GM12874 (cell line): ENCODE results near the gene MTFP1.

Source experiments
- TF ChIP-seq, protein P1 (sequence below): IDR thresholded peaks from 2 replicates; pipeline ENCODE4 v1.5.1; 2011; ENCODE audit warnings: low read depth, mild to moderate bottlenecking, control low read depth, low read length, moderate library complexity; ENCODE audit not compliant: insufficient read depth

The MTFP1 gene

DNA sequence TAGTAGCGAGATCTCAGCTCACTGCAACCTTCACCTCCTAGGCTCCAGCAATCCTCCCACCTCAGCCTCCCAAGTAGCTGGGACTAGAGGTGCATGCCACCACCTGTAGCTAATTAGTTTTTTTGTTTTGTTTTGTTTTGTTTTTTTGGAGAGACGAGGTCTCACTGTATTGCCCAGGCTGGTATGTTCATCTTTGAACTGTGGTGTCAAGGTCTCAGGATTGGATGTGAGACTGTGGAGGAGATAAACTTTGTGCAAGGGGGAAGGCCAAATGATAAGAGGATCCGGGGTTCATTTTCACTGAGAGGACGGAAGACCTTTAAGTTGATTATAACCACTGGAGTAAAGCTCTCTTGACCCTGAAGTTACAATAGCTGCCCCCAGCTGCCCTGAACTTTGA lies 19.8 kb upstream of the MTFP1 start:
- TF ChIP-seq, protein P1, sequence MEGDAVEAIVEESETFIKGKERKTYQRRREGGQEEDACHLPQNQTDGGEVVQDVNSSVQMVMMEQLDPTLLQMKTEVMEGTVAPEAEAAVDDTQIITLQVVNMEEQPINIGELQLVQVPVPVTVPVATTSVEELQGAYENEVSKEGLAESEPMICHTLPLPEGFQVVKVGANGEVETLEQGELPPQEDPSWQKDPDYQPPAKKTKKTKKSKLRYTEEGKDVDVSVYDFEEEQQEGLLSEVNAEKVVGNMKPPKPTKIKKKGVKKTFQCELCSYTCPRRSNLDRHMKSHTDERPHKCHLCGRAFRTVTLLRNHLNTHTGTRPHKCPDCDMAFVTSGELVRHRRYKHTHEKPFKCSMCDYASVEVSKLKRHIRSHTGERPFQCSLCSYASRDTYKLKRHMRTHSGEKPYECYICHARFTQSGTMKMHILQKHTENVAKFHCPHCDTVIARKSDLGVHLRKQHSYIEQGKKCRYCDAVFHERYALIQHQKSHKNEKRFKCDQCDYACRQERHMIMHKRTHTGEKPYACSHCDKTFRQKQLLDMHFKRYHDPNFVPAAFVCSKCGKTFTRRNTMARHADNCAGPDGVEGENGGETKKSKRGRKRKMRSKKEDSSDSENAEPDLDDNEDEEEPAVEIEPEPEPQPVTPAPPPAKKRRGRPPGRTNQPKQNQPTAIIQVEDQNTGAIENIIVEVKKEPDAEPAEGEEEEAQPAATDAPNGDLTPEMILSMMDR, result no peak

DNA sequence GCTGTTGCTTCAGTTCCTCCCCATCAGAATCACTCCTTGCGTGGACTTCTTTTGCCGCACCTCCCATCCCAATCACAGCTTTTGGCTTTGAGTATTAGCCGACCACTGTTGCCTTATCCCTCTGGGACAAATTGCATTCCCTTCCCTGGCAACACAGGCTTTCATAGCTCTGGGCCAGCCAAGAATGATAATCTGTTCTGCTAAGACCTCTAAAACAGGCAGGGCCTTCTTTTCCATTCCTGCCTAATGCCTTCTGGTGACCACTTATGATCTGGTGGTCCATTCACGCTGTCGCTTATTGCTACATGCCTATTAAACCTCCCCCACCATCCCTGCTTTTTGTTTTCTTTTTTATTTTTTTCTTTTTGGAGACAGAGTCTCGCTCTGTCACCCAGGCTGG lies 19.2 kb upstream of the MTFP1 start:
- TF ChIP-seq, protein P1, result no peak

DNA sequence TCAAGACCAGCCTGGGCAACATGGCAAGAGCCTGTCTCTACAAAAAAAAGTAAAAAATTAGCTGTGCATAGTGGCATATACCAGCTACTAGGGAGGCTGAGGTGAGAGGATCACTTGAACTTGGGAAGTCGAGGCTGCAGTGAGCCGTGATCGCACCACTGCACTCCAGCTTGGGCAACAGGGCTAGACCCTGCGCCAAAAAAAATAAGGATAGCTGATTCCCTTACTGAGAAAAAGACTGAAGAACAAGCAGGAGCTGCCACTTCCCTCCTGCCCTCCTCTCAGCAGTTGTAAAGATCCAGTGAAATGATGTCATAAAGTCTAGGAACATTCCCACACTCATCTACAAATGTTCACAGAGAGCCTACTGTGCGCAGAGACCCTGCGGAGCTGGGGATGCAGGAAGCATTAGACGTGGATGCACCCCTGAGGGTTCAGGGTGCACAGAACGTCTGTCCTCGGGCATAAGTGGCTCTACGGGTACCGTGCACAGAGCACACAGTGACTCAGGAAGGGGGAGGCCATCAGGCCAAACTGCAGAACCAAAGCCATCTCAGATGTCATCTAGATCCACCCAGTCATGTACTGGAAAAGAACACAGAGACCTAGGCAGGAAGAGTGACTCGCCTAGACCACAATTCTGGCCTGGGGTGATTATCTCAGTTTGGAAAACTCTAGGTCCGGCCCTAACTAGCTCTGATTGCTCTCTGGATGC lies 17.0 kb upstream of the MTFP1 start:
- TF ChIP-seq, protein P1, result no peak

DNA sequence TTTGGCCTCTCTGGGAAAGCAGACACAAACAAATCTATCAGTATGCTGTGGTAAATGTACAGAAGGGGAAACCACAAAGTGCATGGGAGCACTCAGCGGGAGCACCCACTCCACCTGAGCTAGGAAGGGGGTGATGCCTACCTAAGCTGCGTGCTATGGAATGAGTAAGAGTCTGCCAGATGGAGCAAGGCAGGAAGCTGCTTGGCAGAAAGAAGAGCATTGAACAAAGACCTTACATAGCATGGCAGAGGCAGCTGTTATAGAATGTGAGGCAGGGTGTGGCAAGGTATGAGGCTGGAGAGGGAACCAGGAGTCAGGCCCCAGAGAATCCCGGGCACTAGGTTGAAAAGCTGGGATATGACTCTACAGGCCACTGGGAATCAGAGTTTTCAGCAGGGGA lies 13.8 kb upstream of the MTFP1 start:
- TF ChIP-seq, protein P1, result no peak

DNA sequence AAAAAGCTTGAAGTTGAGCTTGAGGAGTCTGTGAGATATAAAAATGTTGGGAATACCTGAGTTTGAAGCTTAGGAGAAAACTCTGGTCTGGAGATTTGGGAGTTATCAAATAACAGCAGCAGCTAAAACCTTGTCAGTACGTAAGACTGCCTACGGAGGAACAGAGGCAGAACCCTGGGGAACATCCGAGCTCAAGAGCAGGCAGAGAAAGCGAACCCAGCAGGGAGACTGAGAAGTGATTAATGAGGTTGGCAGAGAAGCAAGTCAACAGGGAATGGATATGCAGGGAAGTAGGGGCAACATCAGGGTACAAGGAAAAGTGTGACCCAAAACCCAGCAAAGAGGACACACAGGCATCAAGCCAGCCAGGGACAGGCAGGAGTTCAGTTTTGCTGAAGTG lies 12.6 kb upstream of the MTFP1 start:
- TF ChIP-seq, protein P1, result no peak

DNA sequence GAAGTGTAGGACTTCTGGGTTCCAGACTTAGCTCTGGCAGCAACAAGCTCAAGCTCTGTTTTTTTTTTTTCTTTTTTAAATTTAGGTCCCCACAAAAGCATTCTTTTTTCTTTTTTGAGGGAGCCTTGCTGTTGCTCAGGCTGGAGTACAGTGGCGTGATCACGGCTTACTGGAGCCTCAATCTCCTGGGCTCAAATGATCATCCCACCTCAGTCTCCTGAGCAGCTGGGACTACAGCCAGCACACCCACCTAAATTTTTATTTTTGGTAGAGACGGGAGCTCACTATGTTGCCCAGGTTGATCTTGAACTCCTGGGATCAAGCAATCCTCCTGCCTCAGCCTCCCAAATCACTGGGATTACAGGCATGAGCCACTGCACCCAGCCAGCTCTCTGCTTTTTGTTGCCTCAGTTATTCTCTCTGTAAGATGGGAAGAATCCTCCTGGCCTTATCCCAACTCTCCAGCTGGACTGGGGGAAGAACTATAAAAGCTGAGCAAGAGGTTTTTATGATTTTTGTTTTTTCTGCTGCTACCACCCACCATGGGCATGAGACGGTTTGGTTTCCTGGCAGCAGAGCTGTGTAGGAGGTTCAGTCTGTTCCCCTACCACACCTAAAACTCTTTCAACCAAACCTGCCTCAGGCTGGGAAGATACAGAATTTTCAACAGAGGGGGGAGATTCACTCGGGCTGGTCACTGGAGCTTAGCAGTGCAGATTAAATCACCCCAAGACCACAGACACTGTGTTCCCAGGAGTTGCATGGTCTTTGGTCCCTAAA lies 11.6 kb upstream of the MTFP1 start:
- TF ChIP-seq, protein P1, result no peak

DNA sequence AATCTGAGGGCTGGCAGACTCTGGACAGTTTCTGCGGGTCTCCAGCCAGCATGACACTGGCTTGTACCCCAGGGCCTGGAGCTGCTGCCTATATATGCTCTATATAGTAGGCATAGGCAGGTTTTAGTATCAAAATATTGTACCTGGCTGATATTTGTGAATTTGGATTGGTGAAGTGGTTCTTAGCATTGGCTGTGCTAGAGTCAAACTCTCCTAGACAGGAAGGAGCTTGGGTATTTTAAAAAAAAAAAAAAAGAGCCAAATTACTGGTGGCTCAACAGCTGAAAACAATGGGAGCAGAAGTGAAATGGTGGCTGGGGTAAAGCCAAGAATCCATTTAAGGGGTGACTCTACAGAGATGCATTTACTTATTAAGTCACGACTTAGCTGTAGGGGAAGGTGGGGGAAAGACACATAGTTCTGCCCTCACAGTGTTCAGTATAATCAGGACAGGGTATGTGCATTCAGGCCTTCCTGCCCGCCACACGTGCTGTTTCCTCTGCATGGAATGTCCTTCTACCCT lies 11.0 kb upstream of the MTFP1 start:
- TF ChIP-seq, protein P1, result no peak
